HepG2 (cell line): ENCODE results near the gene SCFD2. TPM values are rescaled to one million over a fixed set of nuclear protein-coding genes. Genes with fewer than 3 reads are reported as not detected.

Experiments used
- ATAC-seq: fragments of 200-7000 bp; cut with Tn5 transposase; 3 replicates; pipeline ENCODE4 v1.9.1; 2020; ENCODE audit warnings: mild to moderate bottlenecking, moderate library complexity
- BruUV-seq: library from RNA; stranded (reverse); fragments of 400-500 nt; replicated peaks from 2 replicates; lab custom pipeline; 2021; lab: Mats Ljungman, UMichigan
- CTCF ChIA-PET: fragments of 300-600 bp; formaldehyde crosslinking; extraction: SDS; loops from one replicate; lab custom pipeline; 2021; ENCODE audit warnings: low total read pairs, inconsistent platforms, low intra/inter-chr PET ratio; lab: Yijun Ruan, JAX
- POLR2A ChIA-PET: fragments of 350-600 bp; sonication (Branson Sonifier 250); formaldehyde crosslinking; loops from one replicate; lab custom pipeline; 2020; ENCODE audit warnings: antibody characterized with exemption, inconsistent platforms; lab: Yijun Ruan, JAX
- DNase-seq: peaks from one replicate; pipeline ENCODE4 v3.0.0-alpha.2; 2015; ENCODE audit warnings: low spot score
- FAIRE-seq: peaks from 3 replicates; lab custom pipeline; 2011; peaks lifted over from hg19 to GRCh38; lab: Jason Lieb, UNC
- H2AFZ ChIP-seq: one replicate; pipeline ENCODE4 v1.6.1; 2011; ENCODE audit warnings: low read length, inconsistent platforms
- H3K27ac ChIP-seq: fragments of 300-600 bp; 3 replicates; pipeline ENCODE4 v1.8.0; 2011; ENCODE audit warnings: mixed run types, mild to moderate bottlenecking, mixed read lengths, low read length, inconsistent platforms; ENCODE audit not compliant: insufficient read depth; ENCODE audit errors: extremely low read length
- H3K27me3 ChIP-seq, 2 experiments: fragments of 200-600 bp in 1 of 2; 2 replicates in 1 of 2; 3 replicates in 1 of 2; pipeline versions ENCODE4 v1.6.0 to v1.8.0; 2011; ENCODE audit warnings: low read length in 2 of 2, mild to moderate bottlenecking in 2 of 2, moderate library complexity in 2 of 2, inconsistent platforms in 1 of 2; ENCODE audit not compliant: insufficient read depth in 2 of 2, control insufficient read depth in 1 of 2
- H3K36me3 ChIP-seq, 2 experiments: fragments of 200-600 bp in 1 of 2; replicated peaks in 1 of 2; 2 replicates in 1 of 2; 3 replicates in 1 of 2; pipeline versions ENCODE4 v1.5.1 to v1.8.0; 2011; ENCODE audit warnings: low read length in 2 of 2, inconsistent platforms in 1 of 2; ENCODE audit not compliant: insufficient read depth in 2 of 2, control insufficient read depth in 1 of 2
- H3K4me1 ChIP-seq: 2 replicates; pipeline ENCODE4 v1.5.1; 2012; ENCODE audit warnings: low read length, inconsistent platforms; ENCODE audit not compliant: insufficient read depth
- H3K4me2 ChIP-seq: 2 replicates; pipeline ENCODE4 v1.6.0; 2011; ENCODE audit warnings: low read depth, low read length, inconsistent platforms
- H3K4me3 ChIP-seq, 3 experiments: fragments of 200-600 bp in 1 of 3; sonication (generic), shearing (Covaris generic) in 1 of 3; replicated peaks in 1 of 3; 2 replicates each; pipeline ENCODE4 v1.5.1; 2011 to 2016; ENCODE audit warnings: low read length in 3 of 3, inconsistent platforms in 2 of 3, low read depth in 2 of 3, mild to moderate bottlenecking in 2 of 3, control low read depth in 1 of 3, mixed read lengths in 1 of 3; ENCODE audit not compliant: insufficient read depth in 1 of 3
- H3K79me2 ChIP-seq: one replicate; pipeline ENCODE4 v1.6.1; 2011; ENCODE audit warnings: low read length, inconsistent platforms; ENCODE audit not compliant: insufficient read depth
- H3K9ac ChIP-seq: 2 replicates; pipeline ENCODE4 v1.6.0; 2011; ENCODE audit warnings: mild to moderate bottlenecking, low read depth, low read length, inconsistent platforms; ENCODE audit not compliant: insufficient read depth
- H3K9me3 ChIP-seq: 2 replicates; pipeline ENCODE4 v1.5.1; 2012; ENCODE audit warnings: mild to moderate bottlenecking, low read length
- H4K20me1 ChIP-seq: 2 replicates; pipeline ENCODE4 v1.6.0; 2011; ENCODE audit warnings: inconsistent platforms, mild to moderate bottlenecking, low read length, moderate library complexity; ENCODE audit not compliant: insufficient read depth
- CREB3 ChIP-seq: sonication (generic); formaldehyde crosslinking; IDR thresholded peaks from 2 replicates; pipeline ENCODE4 v1.5.0; 2020; ENCODE audit warnings: missing genetic modification reagents
- CSRNP2 ChIP-seq: sonication (generic); formaldehyde crosslinking; conservative IDR thresholded peaks from 2 replicates; pipeline ENCODE4 v1.8.0; 2022; ENCODE audit warnings: low read depth, missing genetic modification reagents
- IKZF1 ChIP-seq: fragments of 450-650 bp; IDR thresholded peaks from 2 replicates; pipeline ENCODE4 v1.7.1; 2016
- KDM5A ChIP-seq: fragments of 200-600 bp; sonication (generic); IDR thresholded peaks from 2 replicates; pipeline ENCODE4 v1.7.0; 2018; ENCODE audit warnings: antibody characterized with exemption, mild to moderate bottlenecking, low read length, borderline replicate concordance
- MYPOP ChIP-seq: sonication (generic); formaldehyde crosslinking; IDR thresholded peaks from 2 replicates; pipeline ENCODE4 v1.8.1; 2023; ENCODE audit warnings: mild to moderate bottlenecking, moderate library complexity, missing genetic modification reagents
- PLRG1 ChIP-seq: fragments of 450-650 bp; conservative IDR thresholded peaks from 2 replicates; pipeline ENCODE4 v1.6.1; 2016
- REPIN1 ChIP-seq: sonication (generic); formaldehyde crosslinking; IDR thresholded peaks from 2 replicates; pipeline ENCODE4 v1.8.0; 2022; ENCODE audit warnings: missing genetic modification reagents, low read depth, mild to moderate bottlenecking, borderline replicate concordance
- SALL1 ChIP-seq: sonication (generic); formaldehyde crosslinking; IDR thresholded peaks from 2 replicates; pipeline ENCODE4 v1.8.0; 2022; ENCODE audit warnings: mild to moderate bottlenecking, missing genetic modification reagents
- ZNF431 ChIP-seq: sonication (generic); formaldehyde crosslinking; IDR thresholded peaks from 2 replicates; pipeline ENCODE4 v1.9.0; 2022; ENCODE audit warnings: missing genetic modification reagents, low read depth, mild to moderate bottlenecking, borderline replicate concordance
- ZNF784 ChIP-seq: sonication (generic); formaldehyde crosslinking; IDR thresholded peaks from 2 replicates; pipeline ENCODE4 v1.5.1; 2020; ENCODE audit warnings: missing genetic modification reagents, mild to moderate bottlenecking, borderline replicate concordance
- WGBS: methylation state at CpG from one replicate; pipeline ENCODE4 v1.1.6; 2017; ENCODE audit warnings: low lambda C conversion rate; 5-methylcytosine and 5-hydroxymethylcytosine counted together
- in situ Hi-C: cut with HindIII; loops from 2 replicates; pipeline ENCODE4 v1.10.0; 2017; ENCODE audit warnings: low pct_unique_long_range_greater_than_20kb; ENCODE audit not compliant: extremely low pct_ligation_motif_present
- intact Hi-C: fragments of 100-400 bp; cut with micrococcal nuclease; formaldehyde crosslinking; loops from one replicate; pipeline ENCODE4 v1.10.0; 2022; ENCODE audit not compliant: unreplicated experiment
- polyA plus RNA-seq, 8 experiments: library from polyadenylated mRNA; depleted of rRNA in 3 of 8; stranded (reverse) in 7 of 8; unstranded in 1 of 8; fragments of >200 nt; fragmentation: Illumina TruSeq in 4 of 8; extraction: Trizol in 4 of 8; gene quantifications; 2 replicates each; pipeline versions ENCODE4 v1.2.1 to v1.2.3, GENCODE V29; 2011 to 2016; ENCODE audit warnings: low read depth in 4 of 8, missing spikeins in 1 of 8, mixed read lengths in 1 of 8; ENCODE audit not compliant: insufficient read depth in 1 of 8
- total RNA-seq, 5 experiments: library from RNA; depleted of rRNA; stranded (reverse); fragments of >200 nt; fragmentation: Illumina TruSeq; extraction: Trizol; gene quantifications; 2 replicates each; pipeline ENCODE4 v1.2.3, GENCODE V29; 2016; ENCODE audit warnings: low read depth in 1 of 5

SCFD2 gene
- total and polyA plus RNA-seq, 2 of the 13 experiments (the other 11 are each of a cell fraction or from before 2014, with no cell fraction given) = 4.6 to 15.6 TPM

GRCh38 chr4:53168228-53168627 lies 197.6 kb downstream of the SCFD2 start (continued):
- TF ChIP-seq CSRNP2 (no peak), PLRG1 (no peak), ZNF784 (no peak), MYPOP (CRISPR knock-in tag) (no peak), KDM5A (no peak), ZNF431 (CRISPR knock-in tag) (no peak)

GRCh38 chr4:53162969-53163368 lies 202.9 kb downstream of the SCFD2 start:
- no peak overlapping the region for H3K4me3 ChIP-seq
- no peak for ATAC-seq
- no peaks in the 10 kb centered on the region for H3K9me3 ChIP-seq
- H3K79me2 ChIP-seq = no peaks in the 10 kb centered on the region
- no peak overlapping the region for H3K27ac ChIP-seq
- POLR2A ChIA-PET = no interaction called here
- no peaks in the 10 kb centered on the region for H3K27me3 ChIP-seq
- intact Hi-C loops = no loop called here
- TF ChIP-seq REPIN1 (CRISPR knock-in tag) = no peak
- no peak for TF ChIP-seq CREB3 (CRISPR knock-in tag)
- TF ChIP-seq SALL1 = no peak
- TF ChIP-seq IKZF1 = no peak
- TF ChIP-seq, all 625 proteins: peak for 0
- Histone ChIP-seq H3K9ac (no peak overlapping the region), H3K36me3 (no peaks in the 10 kb centered on the region), H4K20me1 (no peaks in the 10 kb centered on the region), H2AFZ (no peak overlapping the region), H3K4me1 (no peaks in the 10 kb centered on the region), H3K4me2 (no peak overlapping the region)
- CTCF ChIA-PET = no interaction called here
- FAIRE-seq (no peak), DNase-seq (no peak)
- in situ Hi-C loops = no loop called here
- WGBS = 80% methylated on average over 1 of the region's 2 CpGs
- BruUV-seq = no TSS peak
